DND-41 (cell line): ENCODE results near the gene SPATA17.

Experiments
- ATAC-seq: fragments of 200-7000 bp; cut with Tn5 transposase; 3 replicates; pipeline ENCODE4 v1.9.1; 2021; ENCODE audit warnings: low read depth; ENCODE audit not compliant: insufficient read depth
- DNase-seq: peaks from one replicate; pipeline ENCODE4 v3.0.0-alpha.2; 2020
- H2AFZ ChIP-seq: 2 replicates; pipeline ENCODE4 v1.6.0; 2012; ENCODE audit warnings: low read depth, low read length
- H3K27ac ChIP-seq: 2 replicates; pipeline ENCODE4 v1.5.1; 2012; ENCODE audit warnings: low read length, inconsistent platforms
- H3K27me3 ChIP-seq: fragments of 200-600 bp; sonication (generic); 2 replicates; pipeline ENCODE4 v1.6.0; 2012; ENCODE audit warnings: low read length, mild to moderate bottlenecking, inconsistent platforms; ENCODE audit not compliant: insufficient read depth, poor library complexity
- H3K36me3 ChIP-seq: 2 replicates; pipeline ENCODE4 v1.5.1; 2012; ENCODE audit warnings: low read length, inconsistent platforms; ENCODE audit not compliant: insufficient read depth
- H3K4me1 ChIP-seq: 2 replicates; pipeline ENCODE4 v1.5.1; 2012; ENCODE audit warnings: mild to moderate bottlenecking, low read length; ENCODE audit not compliant: insufficient read depth
- H3K4me2 ChIP-seq: 2 replicates; pipeline ENCODE4 v1.6.0; 2012; ENCODE audit warnings: mild to moderate bottlenecking, moderate library complexity, low read length, inconsistent platforms; ENCODE audit not compliant: insufficient read depth
- H3K4me3 ChIP-seq, 2 experiments: fragments of 200-600 bp in 1 of 2; shearing (Covaris generic) in 1 of 2; 2 replicates each; pipeline ENCODE4 v1.5.1; 2012 to 2016; ENCODE audit warnings: inconsistent platforms in 2 of 2, low read length in 2 of 2, mild to moderate bottlenecking in 2 of 2, low read depth in 1 of 2, moderate library complexity in 1 of 2
- H3K79me2 ChIP-seq: 2 replicates; pipeline ENCODE4 v1.6.0; 2012; ENCODE audit warnings: low read length, inconsistent platforms; ENCODE audit not compliant: insufficient read depth
- H3K9ac ChIP-seq: 2 replicates; pipeline ENCODE4 v1.6.0; 2012; ENCODE audit warnings: low read depth, mild to moderate bottlenecking, inconsistent platforms, low read length, moderate library complexity
- H3K9me3 ChIP-seq: 2 replicates; pipeline ENCODE4 v1.5.1; 2012; ENCODE audit warnings: low read length, moderate library complexity, mild to moderate bottlenecking, inconsistent platforms; ENCODE audit not compliant: insufficient read depth, severe bottlenecking
- H4K20me1 ChIP-seq: 2 replicates; pipeline ENCODE4 v1.6.0; 2012; ENCODE audit warnings: low read length; ENCODE audit not compliant: insufficient read depth
- EZH2 ChIP-seq: IDR thresholded peaks from 3 replicates; pipeline ENCODE4 v1.6.1; 2012; ENCODE audit warnings: borderline replicate concordance, low read depth, mild to moderate bottlenecking, moderate library complexity, low read length, inconsistent platforms; ENCODE audit not compliant: severe bottlenecking
- TF ChIP-seq, protein P1 (sequence below): IDR thresholded peaks from 2 replicates; pipeline ENCODE4 v1.5.1; 2012; ENCODE audit warnings: borderline replicate concordance, low read length, moderate library complexity, mild to moderate bottlenecking; ENCODE audit not compliant: poor library complexity, severe bottlenecking; ENCODE audit errors: extremely low read depth

Gene SPATA17

GRCh38 chr1:217895841-217896240, 264.7 kb downstream of the SPATA17 start:
- H3K36me3 ChIP-seq, result no peaks in the 10 kb centered on the region
- ATAC-seq, result no peak
- H4K20me1 ChIP-seq, result no peaks in the 10 kb centered on the region

GRCh38 chr1:217896490-217896889, 265.3 kb downstream of the SPATA17 start:
- no peak overlapping the region for H3K27ac ChIP-seq
- no peak overlapping the region for H3K4me3 ChIP-seq
- H3K9ac ChIP-seq, result no peak overlapping the region
- H2AFZ ChIP-seq, result no peak overlapping the region
- H3K4me1 ChIP-seq, result no peaks in the 10 kb centered on the region
- H3K79me2 ChIP-seq, result no peaks in the 10 kb centered on the region
- no peaks in the 10 kb centered on the region for H3K27me3 ChIP-seq
- H3K36me3 ChIP-seq, result no peaks in the 10 kb centered on the region
- H3K4me2 ChIP-seq, result no peak overlapping the region
- ATAC-seq (no peak), DNase-seq (no peak)
- H3K9me3 ChIP-seq, result no peaks in the 10 kb centered on the region
- H4K20me1 ChIP-seq, result no peaks in the 10 kb centered on the region
- TF ChIP-seq, protein P1, sequence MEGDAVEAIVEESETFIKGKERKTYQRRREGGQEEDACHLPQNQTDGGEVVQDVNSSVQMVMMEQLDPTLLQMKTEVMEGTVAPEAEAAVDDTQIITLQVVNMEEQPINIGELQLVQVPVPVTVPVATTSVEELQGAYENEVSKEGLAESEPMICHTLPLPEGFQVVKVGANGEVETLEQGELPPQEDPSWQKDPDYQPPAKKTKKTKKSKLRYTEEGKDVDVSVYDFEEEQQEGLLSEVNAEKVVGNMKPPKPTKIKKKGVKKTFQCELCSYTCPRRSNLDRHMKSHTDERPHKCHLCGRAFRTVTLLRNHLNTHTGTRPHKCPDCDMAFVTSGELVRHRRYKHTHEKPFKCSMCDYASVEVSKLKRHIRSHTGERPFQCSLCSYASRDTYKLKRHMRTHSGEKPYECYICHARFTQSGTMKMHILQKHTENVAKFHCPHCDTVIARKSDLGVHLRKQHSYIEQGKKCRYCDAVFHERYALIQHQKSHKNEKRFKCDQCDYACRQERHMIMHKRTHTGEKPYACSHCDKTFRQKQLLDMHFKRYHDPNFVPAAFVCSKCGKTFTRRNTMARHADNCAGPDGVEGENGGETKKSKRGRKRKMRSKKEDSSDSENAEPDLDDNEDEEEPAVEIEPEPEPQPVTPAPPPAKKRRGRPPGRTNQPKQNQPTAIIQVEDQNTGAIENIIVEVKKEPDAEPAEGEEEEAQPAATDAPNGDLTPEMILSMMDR, result no peak
- no peak for TF ChIP-seq EZH2

More at GRCh38 chr1:217895841-217896240, 264.7 kb downstream of the SPATA17 start:
- DNase-seq, result no peak
- Histone ChIP-seq H3K4me1 (no peaks in the 10 kb centered on the region), H2AFZ (no peak overlapping the region), H3K4me2 (no peak overlapping the region), H3K4me3 (no peak overlapping the region), H3K27ac (no peak overlapping the region), H3K9ac (no peak overlapping the region), H3K79me2 (no peaks in the 10 kb centered on the region), H3K27me3 (no peaks in the 10 kb centered on the region), H3K9me3 (no peaks in the 10 kb centered on the region)
- no peak for TF ChIP-seq EZH2
- TF ChIP-seq, protein P1, result no peak

DNA sequence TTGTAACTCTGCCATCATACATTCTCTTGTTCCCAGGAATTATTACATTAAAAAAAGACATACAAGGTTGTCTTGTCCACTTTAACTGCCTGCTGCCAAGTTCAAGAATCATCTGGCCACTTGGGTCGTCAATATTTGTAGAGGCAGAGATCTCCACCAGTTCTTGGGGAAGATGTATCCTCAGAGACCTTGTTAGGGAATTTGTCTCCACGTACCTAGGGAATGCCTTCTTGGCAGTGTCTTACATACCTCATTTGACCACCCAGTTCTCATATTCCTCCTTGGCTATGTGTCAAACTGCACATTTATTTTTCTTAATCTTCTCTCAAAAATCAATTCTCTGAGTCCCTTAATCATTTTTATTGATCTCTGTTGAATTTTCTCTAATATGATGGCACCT, 266.0 kb downstream of the SPATA17 start:
- Histone ChIP-seq H3K4me2 (no peak overlapping the region), H3K36me3 (no peaks in the 10 kb centered on the region), H3K79me2 (no peaks in the 10 kb centered on the region), H3K4me1 (no peaks in the 10 kb centered on the region), H2AFZ (no peak overlapping the region), H3K9ac (no peak overlapping the region), H3K9me3 (no peaks in the 10 kb centered on the region), H4K20me1 (no peaks in the 10 kb centered on the region), H3K4me3 (no peak overlapping the region), H3K27ac (no peak overlapping the region), H3K27me3 (no peaks in the 10 kb centered on the region)
- ATAC-seq (no peak), DNase-seq (no peak)
- TF ChIP-seq EZH2, result no peak
- TF ChIP-seq, protein P1, result no peak

DNA sequence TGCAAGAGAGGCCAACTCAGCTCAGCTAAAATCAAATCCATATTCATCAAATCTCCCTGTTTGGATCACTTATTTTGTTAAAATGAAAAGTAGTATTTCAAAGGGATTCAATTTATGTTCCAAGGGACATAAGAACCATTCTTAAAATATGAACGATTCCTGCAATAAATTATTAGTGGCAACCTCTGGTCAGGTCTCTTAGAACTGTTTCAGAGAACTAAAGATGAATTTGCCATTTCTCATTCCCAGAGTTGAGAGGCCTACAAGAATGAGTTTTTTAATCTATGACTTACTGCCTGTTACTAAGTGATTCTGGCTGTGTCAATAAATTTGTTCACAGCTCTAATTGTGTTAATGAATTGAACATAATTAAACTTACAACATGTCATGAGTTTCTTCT, 268.5 kb downstream of the SPATA17 start:
- no peak for ATAC-seq
- Histone ChIP-seq H4K20me1 (no peaks in the 10 kb centered on the region), H3K27me3 (no peaks in the 10 kb centered on the region), H3K9ac (no peak overlapping the region), H3K4me3 (no peak overlapping the region), H3K4me2 (no peak overlapping the region), H3K4me1 (no peaks in the 10 kb centered on the region), H3K36me3 (no peaks in the 10 kb centered on the region), H3K9me3 (no peaks in the 10 kb centered on the region), H3K79me2 (no peaks in the 10 kb centered on the region), H3K27ac (no peak overlapping the region), H2AFZ (no peak overlapping the region)
- no peak for DNase-seq
- TF ChIP-seq, protein P1, result no peak
- TF ChIP-seq EZH2, result no peak
